GM23338 (cell line): Measurements from ENCODE around the gene THADA. TPM values are rescaled to one million over a fixed set of nuclear protein-coding genes. Genes with fewer than 3 reads are reported as not detected.

Experiments
- ATAC-seq: fragments of 200-7000 bp; cut with Tn5 transposase; 3 replicates; pipeline ENCODE4 v1.9.1; 2020
- DNase-seq: peaks from one replicate; pipeline ENCODE4 v3.0.0-alpha.2; 2015; ENCODE audit warnings: low spot score
- H2AFZ ChIP-seq: fragments of 200-600 bp; sonication (generic); 2 replicates; pipeline ENCODE4 v1.8.0; 2016; ENCODE audit warnings: antibody characterized with exemption, mild to moderate bottlenecking, moderate library complexity
- H3F3A ChIP-seq: fragments of 200-600 bp; sonication (generic); replicated peaks from 2 replicates; pipeline ENCODE4 v1.8.0; 2017; ENCODE audit warnings: antibody characterized with exemption, mixed run types, low read depth
- H3K27ac ChIP-seq: fragments of 200-600 bp; sonication (generic); 2 replicates; pipeline ENCODE4 v1.6.1; 2016; ENCODE audit warnings: low read depth
- H3K27me3 ChIP-seq: fragments of 200-600 bp; sonication (generic); 2 replicates; pipeline ENCODE4 v1.8.0; 2016; ENCODE audit warnings: mild to moderate bottlenecking, mixed run types, moderate library complexity; ENCODE audit not compliant: insufficient read depth
- H3K36me3 ChIP-seq: fragments of 200-600 bp; sonication (generic); 2 replicates; pipeline ENCODE4 v1.8.0; 2016; ENCODE audit warnings: mild to moderate bottlenecking; ENCODE audit not compliant: insufficient read depth
- H3K4me1 ChIP-seq: fragments of 200-600 bp; sonication (generic); 2 replicates; pipeline ENCODE4 v1.8.0; 2016; ENCODE audit warnings: mild to moderate bottlenecking, moderate library complexity; ENCODE audit not compliant: insufficient read depth
- H3K4me2 ChIP-seq: fragments of 200-600 bp; sonication (generic); 2 replicates; pipeline ENCODE4 v1.7.1; 2017; ENCODE audit warnings: mixed run types
- H3K4me3 ChIP-seq: fragments of 200-600 bp; sonication (generic); 2 replicates; pipeline ENCODE4 v1.6.1; 2016; ENCODE audit warnings: mixed run types
- H3K79me2 ChIP-seq: fragments of 200-600 bp; sonication (generic); replicated peaks from 2 replicates; pipeline ENCODE4 v1.8.0; 2017; ENCODE audit warnings: mild to moderate bottlenecking; ENCODE audit not compliant: insufficient read depth
- H3K9me2 ChIP-seq: fragments of 200-600 bp; sonication (generic); 2 replicates; pipeline ENCODE4 v1.8.0; 2017; ENCODE audit not compliant: insufficient read depth
- H4K20me1 ChIP-seq: fragments of 200-600 bp; sonication (generic); replicated peaks from 2 replicates; pipeline ENCODE4 v1.8.0; 2017; ENCODE audit warnings: mild to moderate bottlenecking; ENCODE audit not compliant: insufficient read depth
- H3K27ac Mint-ChIP-seq: 2 replicates; pipeline ENCODE4 v1.8.0; 2020; ENCODE audit warnings: inconsistent platforms, mild to moderate bottlenecking, moderate library complexity, mixed read lengths
- H3K27me3 Mint-ChIP-seq: 3 replicates; pipeline ENCODE4 v1.8.0; 2022; ENCODE audit warnings: low read depth, mild to moderate bottlenecking, moderate library complexity, mixed read lengths, inconsistent platforms; ENCODE audit not compliant: insufficient read depth, poor library complexity
- H3K36me3 Mint-ChIP-seq: 3 replicates; pipeline ENCODE4 v1.8.0; 2021; ENCODE audit warnings: low read depth, mild to moderate bottlenecking, inconsistent platforms, moderate library complexity, mixed read lengths
- H3K4me1 Mint-ChIP-seq: 3 replicates; pipeline ENCODE4 v1.8.0; 2020; ENCODE audit warnings: mild to moderate bottlenecking, inconsistent platforms, mixed read lengths
- H3K4me3 Mint-ChIP-seq: 3 replicates; pipeline ENCODE4 v1.8.0; 2021; ENCODE audit warnings: moderate library complexity, mild to moderate bottlenecking, inconsistent platforms, mixed read lengths
- H3K9me3 Mint-ChIP-seq: 3 replicates; pipeline ENCODE4 v1.8.0; 2020; ENCODE audit warnings: moderate library complexity, mild to moderate bottlenecking, inconsistent platforms, mixed read lengths
- EZH2phosphoT487 ChIP-seq: fragments of 200-600 bp; sonication (generic); IDR thresholded peaks from one replicate; pipeline ENCODE4 v1.8.1; 2018; ENCODE audit warnings: antibody characterized with exemption; ENCODE audit not compliant: unreplicated experiment
- JUNB ChIP-seq: IDR thresholded peaks from one replicate; pipeline ENCODE4 v1.6.1; 2016; ENCODE audit warnings: antibody characterized with exemption; ENCODE audit not compliant: unreplicated experiment
- POLR2AphosphoS5 ChIP-seq: IDR thresholded peaks from 2 replicates; pipeline ENCODE4 v1.6.1; 2016; ENCODE audit warnings: antibody characterized with exemption, low read depth
- STAT1 ChIP-seq: IDR thresholded peaks from one replicate; pipeline ENCODE4 v1.6.1; 2016; ENCODE audit warnings: antibody characterized with exemption; ENCODE audit not compliant: unreplicated experiment
- ZNF114 ChIP-seq: fragments of 250-450 bp; sonication (Bioruptor Pico); IDR thresholded peaks from 2 replicates; pipeline ENCODE4 v1.5.0; 2020; ENCODE audit warnings: mild to moderate bottlenecking, moderate library complexity
- ZNF331 ChIP-seq: fragments of 250-450 bp; sonication (Bioruptor Pico); IDR thresholded peaks from 2 replicates; pipeline ENCODE4 v1.5.0; 2020; ENCODE audit warnings: low read depth, mild to moderate bottlenecking, moderate library complexity
- polyA plus RNA-seq: library from polyadenylated mRNA; unstranded; fragments of >200 nt; fragmentation: Nextera tagmentation; extraction: Ambion mirVana; gene quantifications from 2 replicates; pipeline ENCODE4 v1.2.1, GENCODE V29; 2016
- total RNA-seq: library from RNA; depleted of rRNA; stranded (reverse); fragments of >200 nt; shearing (Covaris generic); gene quantifications from 2 replicates; pipeline ENCODE4 v1.2.3, GENCODE V29; 2014
- TF ChIP-seq, protein P1 (sequence below): IDR thresholded peaks from one replicate; pipeline ENCODE4 v1.6.1; 2018; ENCODE audit warnings: antibody characterized with exemption; ENCODE audit not compliant: unreplicated experiment
- TF ChIP-seq, protein P2 (sequence below), 2 experiments: fragments of 200-600 bp in 1 of 2; sonication (generic) in 1 of 2; conservative IDR thresholded peaks; 2 replicates each; pipeline versions ENCODE4 v1.5.1 to v1.6.1; 2016 to 2017; ENCODE audit warnings: antibody characterized with exemption in 2 of 2, low read depth in 2 of 2, mild to moderate bottlenecking in 2 of 2, moderate library complexity in 1 of 2
- TF ChIP-seq, protein P3 (sequence below): IDR thresholded peaks from 2 replicates; pipeline ENCODE4 v1.6.1; 2016; ENCODE audit warnings: antibody characterized with exemption

The THADA gene
- total and polyA plus RNA-seq, 2 experiments from 2014 or later, result 17.0 to 30.7 TPM

DNA sequence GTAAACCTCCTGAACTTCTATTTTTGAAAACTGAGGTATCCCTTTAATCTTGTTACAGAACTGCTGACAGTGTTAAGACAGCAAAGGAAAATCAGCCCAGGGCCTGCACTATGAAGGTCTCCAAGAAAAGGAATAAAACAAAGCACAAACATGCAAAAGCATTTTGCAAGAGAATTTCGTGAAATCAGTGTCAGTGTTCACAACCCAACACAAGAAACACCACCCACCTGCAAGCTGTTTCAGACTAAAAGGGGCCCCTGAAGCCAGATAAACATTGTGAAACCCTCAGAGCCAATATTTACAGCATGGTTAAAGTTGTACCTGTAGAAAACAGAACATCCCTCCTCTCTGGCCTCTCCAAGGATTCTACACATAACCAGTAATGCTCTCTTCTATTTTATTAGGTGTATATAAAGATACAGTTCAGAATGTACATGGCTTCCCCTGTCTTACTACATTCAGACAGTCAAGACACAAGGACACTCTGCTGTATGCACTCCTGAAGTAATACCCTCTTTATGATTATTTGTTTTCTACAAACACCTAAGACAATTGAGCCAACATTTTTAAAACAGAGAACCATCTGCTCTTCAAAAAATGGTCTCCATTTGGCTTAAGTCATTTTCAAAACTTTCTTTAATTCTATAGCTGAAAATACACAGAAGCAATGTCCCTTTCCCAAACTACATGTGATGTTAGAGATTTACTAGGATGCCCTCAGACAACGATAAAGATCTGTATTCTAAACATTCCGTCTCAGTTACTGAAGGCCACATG, 219.9 kb downstream of the THADA start (continued):
- TF ChIP-seq, protein P1, sequence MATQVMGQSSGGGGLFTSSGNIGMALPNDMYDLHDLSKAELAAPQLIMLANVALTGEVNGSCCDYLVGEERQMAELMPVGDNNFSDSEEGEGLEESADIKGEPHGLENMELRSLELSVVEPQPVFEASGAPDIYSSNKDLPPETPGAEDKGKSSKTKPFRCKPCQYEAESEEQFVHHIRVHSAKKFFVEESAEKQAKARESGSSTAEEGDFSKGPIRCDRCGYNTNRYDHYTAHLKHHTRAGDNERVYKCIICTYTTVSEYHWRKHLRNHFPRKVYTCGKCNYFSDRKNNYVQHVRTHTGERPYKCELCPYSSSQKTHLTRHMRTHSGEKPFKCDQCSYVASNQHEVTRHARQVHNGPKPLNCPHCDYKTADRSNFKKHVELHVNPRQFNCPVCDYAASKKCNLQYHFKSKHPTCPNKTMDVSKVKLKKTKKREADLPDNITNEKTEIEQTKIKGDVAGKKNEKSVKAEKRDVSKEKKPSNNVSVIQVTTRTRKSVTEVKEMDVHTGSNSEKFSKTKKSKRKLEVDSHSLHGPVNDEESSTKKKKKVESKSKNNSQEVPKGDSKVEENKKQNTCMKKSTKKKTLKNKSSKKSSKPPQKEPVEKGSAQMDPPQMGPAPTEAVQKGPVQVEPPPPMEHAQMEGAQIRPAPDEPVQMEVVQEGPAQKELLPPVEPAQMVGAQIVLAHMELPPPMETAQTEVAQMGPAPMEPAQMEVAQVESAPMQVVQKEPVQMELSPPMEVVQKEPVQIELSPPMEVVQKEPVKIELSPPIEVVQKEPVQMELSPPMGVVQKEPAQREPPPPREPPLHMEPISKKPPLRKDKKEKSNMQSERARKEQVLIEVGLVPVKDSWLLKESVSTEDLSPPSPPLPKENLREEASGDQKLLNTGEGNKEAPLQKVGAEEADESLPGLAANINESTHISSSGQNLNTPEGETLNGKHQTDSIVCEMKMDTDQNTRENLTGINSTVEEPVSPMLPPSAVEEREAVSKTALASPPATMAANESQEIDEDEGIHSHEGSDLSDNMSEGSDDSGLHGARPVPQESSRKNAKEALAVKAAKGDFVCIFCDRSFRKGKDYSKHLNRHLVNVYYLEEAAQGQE, result no peak

DNA sequence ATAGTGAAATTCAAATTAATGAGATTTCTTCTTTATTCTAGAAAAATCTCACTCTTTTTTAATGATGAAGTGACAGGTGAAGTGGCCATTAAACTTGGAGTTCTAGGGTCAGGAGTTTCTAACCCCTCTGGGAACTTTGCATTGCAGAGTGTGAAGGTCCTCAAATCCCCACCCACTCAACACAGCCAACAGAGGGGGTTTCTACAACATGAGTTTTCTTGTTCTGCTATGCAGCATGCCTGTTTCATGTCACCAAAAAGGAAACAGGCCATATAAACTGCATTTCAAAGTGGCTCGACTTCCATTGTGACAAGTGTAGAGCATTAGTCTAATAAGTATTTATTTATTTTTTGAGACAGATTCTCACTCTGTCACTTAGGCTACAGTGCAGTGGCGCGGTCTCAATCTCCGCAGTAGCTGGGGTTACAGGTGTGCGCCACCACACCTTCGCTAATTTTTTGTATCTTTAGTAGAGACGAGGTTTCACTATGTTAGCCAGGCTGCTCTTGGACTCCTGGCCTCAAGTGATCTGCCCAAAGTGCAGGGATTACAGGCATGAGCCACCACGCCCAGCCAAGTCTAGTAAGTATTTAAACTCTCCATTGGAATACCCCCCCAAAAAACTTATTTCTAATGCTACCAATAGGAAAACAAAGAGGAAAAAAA, 223.3 kb downstream of the THADA start:
- DNase-seq (peak; percentile 29), ATAC-seq (peak; percentile 56)
- Histone ChIP-seq H3K27me3 (no peaks in the 10 kb centered on the region), H3K36me3 (no peaks in the 10 kb centered on the region), H4K20me1 (no peaks in the 10 kb centered on the region), H3K9me2 (no peaks in the 10 kb centered on the region), H2AFZ (no peak overlapping the region), H3K27ac (no peak overlapping the region), H3K79me2 (no peaks in the 10 kb centered on the region), H3K4me3 (no peak overlapping the region), H3K4me1 (peaks cover 10% of the 10 kb centered on the region; the same call in 1 of the 2 replicates), H3F3A (no peaks in the 10 kb centered on the region), H3K4me2 (no peak overlapping the region)
- H3K4me3 Mint-ChIP-seq, result no peak overlapping the region
- no peak for TF ChIP-seq POLR2AphosphoS5
- TF ChIP-seq, protein P2, sequence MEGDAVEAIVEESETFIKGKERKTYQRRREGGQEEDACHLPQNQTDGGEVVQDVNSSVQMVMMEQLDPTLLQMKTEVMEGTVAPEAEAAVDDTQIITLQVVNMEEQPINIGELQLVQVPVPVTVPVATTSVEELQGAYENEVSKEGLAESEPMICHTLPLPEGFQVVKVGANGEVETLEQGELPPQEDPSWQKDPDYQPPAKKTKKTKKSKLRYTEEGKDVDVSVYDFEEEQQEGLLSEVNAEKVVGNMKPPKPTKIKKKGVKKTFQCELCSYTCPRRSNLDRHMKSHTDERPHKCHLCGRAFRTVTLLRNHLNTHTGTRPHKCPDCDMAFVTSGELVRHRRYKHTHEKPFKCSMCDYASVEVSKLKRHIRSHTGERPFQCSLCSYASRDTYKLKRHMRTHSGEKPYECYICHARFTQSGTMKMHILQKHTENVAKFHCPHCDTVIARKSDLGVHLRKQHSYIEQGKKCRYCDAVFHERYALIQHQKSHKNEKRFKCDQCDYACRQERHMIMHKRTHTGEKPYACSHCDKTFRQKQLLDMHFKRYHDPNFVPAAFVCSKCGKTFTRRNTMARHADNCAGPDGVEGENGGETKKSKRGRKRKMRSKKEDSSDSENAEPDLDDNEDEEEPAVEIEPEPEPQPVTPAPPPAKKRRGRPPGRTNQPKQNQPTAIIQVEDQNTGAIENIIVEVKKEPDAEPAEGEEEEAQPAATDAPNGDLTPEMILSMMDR (conservative IDR thresholded peaks at IDR 0.05; ENCODE audit: low read depth in 2 of 2), result peak in 1 of 2 experiments; percentile 15; a peak in 1 of 4 replicates
- H3K4me1 Mint-ChIP-seq, result peaks cover 9% of the 10 kb centered on the region; the same call in 2 of the 3 replicates
- no peaks in the 10 kb centered on the region for H3K36me3 Mint-ChIP-seq
- H3K9me3 Mint-ChIP-seq, result no peaks in the 10 kb centered on the region
- no peak overlapping the region for H3K27ac Mint-ChIP-seq
- H3K27me3 Mint-ChIP-seq, result no peaks in the 10 kb centered on the region

DNA sequence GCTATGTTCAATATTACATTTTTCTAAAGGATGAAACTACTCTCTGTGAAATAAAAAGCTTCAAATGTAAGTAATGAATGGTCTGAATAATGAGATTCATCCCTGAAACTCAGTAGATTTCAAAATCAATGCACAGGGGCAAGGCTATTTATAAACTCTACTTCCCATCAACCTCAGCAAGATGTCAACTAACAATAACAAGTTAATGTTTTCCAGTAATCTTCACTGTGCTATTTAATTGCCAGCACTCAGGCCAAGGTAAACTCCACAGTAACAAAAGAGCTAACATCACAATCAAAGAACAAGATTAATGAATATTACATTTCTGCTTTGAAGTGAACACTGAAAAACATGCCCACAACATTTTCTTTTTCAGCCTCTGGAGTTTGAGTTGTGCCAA, 225.1 kb downstream of the THADA start:
- no peaks in the 10 kb centered on the region for H3K9me3 Mint-ChIP-seq
- Histone ChIP-seq H3F3A (no peaks in the 10 kb centered on the region), H3K36me3 (no peaks in the 10 kb centered on the region), H2AFZ (no peak overlapping the region), H3K27ac (no peak overlapping the region), H3K27me3 (no peaks in the 10 kb centered on the region), H3K4me3 (no peak overlapping the region), H3K9me2 (no peaks in the 10 kb centered on the region), H3K4me2 (no peak overlapping the region), H3K79me2 (no peaks in the 10 kb centered on the region), H3K4me1 (peaks cover 16% of the 10 kb centered on the region; the same call in 1 of the 2 replicates), H4K20me1 (no peaks in the 10 kb centered on the region)
- H3K27me3 Mint-ChIP-seq, result peaks cover under 1% of the 10 kb centered on the region
- no peaks in the 10 kb centered on the region for H3K36me3 Mint-ChIP-seq
- DNase-seq, result no peak
- no peak for ATAC-seq
- 0 out of 2 replicates have a peak overlapping the region, but pooled peaks have one; percentile 10 for H3K27ac Mint-ChIP-seq
- no peak overlapping the region for H3K4me3 Mint-ChIP-seq
- H3K4me1 Mint-ChIP-seq, result peaks cover 16% of the 10 kb centered on the region; the same call in 2 of the 3 replicates
- TF ChIP-seq ZNF114 (CRISPR knock-in tag) (no peak), POLR2AphosphoS5 (no peak), STAT1 (no peak), ZNF331 (CRISPR knock-in tag) (no peak), JUNB (no peak), EZH2phosphoT487 (no peak)
- TF ChIP-seq, protein P3, sequence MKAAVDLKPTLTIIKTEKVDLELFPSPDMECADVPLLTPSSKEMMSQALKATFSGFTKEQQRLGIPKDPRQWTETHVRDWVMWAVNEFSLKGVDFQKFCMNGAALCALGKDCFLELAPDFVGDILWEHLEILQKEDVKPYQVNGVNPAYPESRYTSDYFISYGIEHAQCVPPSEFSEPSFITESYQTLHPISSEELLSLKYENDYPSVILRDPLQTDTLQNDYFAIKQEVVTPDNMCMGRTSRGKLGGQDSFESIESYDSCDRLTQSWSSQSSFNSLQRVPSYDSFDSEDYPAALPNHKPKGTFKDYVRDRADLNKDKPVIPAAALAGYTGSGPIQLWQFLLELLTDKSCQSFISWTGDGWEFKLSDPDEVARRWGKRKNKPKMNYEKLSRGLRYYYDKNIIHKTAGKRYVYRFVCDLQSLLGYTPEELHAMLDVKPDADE, result no peak
